ENCODE results near the gene SPAG6. TPM values are rescaled to one million over a fixed set of nuclear protein-coding genes. Genes with fewer than 3 reads are reported as not detected.

SPAG6 gene
- total RNA-seq, 1 donor from 2014 or later = 8.9 TPM

- Mint-ChIP-seq H3K36me3 (ENCODE audit: insufficient read depth) (no peaks in the 10 kb centered on the region), H3K9me3 (ENCODE audit: low read depth) (no peaks in the 10 kb centered on the region), H3K27me3 (peaks cover 57% of the 10 kb centered on the region), H3K4me1 (ENCODE audit: low read depth) (peaks cover 16% of the 10 kb centered on the region), H3K4me3 (ENCODE audit: low read depth) (peak within 1 kb of the TSS; percentile 84), H3K27ac (peak within 1 kb of the TSS; percentile 93)
- TF ChIP-seq CTCF (IDR thresholded peaks at IDR 0.05; ENCODE audit: unreplicated experiment) = no peak
- peak; percentile 80 for DNase-seq (ENCODE audit: low spot score, unreplicated experiment)
Observed at GRCh38 chr10:22316286-22317075, 28.8 kb upstream of the SPAG6 start, which contains the start of gene COMMD3. TSS of gene COMMD3 (plus strand) at chr10:22316388. CDS start at chr10:22316418, 30 bp downstream.

GRCh38 chr10:22317076-22317370 is 28.3 kb upstream of the SPAG6 start:
- no peak for TF ChIP-seq CTCF (IDR thresholded peaks at IDR 0.05; ENCODE audit: unreplicated experiment)
- peak overlapping the region; percentile 78 for H3K4me3 Mint-ChIP-seq (ENCODE audit: low read depth)
- peaks cover 16% of the 10 kb centered on the region for H3K4me1 Mint-ChIP-seq (ENCODE audit: low read depth)
- H3K36me3 Mint-ChIP-seq (ENCODE audit: insufficient read depth) = no peaks in the 10 kb centered on the region
- peak overlapping the region; percentile 88 for H3K27ac Mint-ChIP-seq
- H3K27me3 Mint-ChIP-seq = peaks cover 53% of the 10 kb centered on the region
- DNase-seq (ENCODE audit: low spot score, unreplicated experiment) = no peak
- H3K9me3 Mint-ChIP-seq (ENCODE audit: low read depth) = no peaks in the 10 kb centered on the region

GRCh38 chr10:22317771-22318565 is 27.3 kb upstream of the SPAG6 start:
- Mint-ChIP-seq H3K4me1 (ENCODE audit: low read depth) (peaks cover 24% of the 10 kb centered on the region), H3K36me3 (ENCODE audit: insufficient read depth) (no peaks in the 10 kb centered on the region), H3K9me3 (ENCODE audit: low read depth) (no peaks in the 10 kb centered on the region), H3K27ac (no peak overlapping the region), H3K4me3 (ENCODE audit: low read depth) (peak overlapping the region; percentile 24), H3K27me3 (peaks cover 61% of the 10 kb centered on the region)
- no peak for TF ChIP-seq CTCF (IDR thresholded peaks at IDR 0.05; ENCODE audit: unreplicated experiment)
- no peak for DNase-seq (ENCODE audit: low spot score, unreplicated experiment)

GRCh38 chr10:22318772-22319171 is 26.5 kb upstream of the SPAG6 start:
- DNase-seq (ENCODE audit: low spot score, unreplicated experiment) = no peak
- TF ChIP-seq CTCF (IDR thresholded peaks at IDR 0.05; ENCODE audit: unreplicated experiment) = no peak
- H3K4me3 Mint-ChIP-seq (ENCODE audit: low read depth) = no peak overlapping the region
- peaks cover 32% of the 10 kb centered on the region for H3K4me1 Mint-ChIP-seq (ENCODE audit: low read depth)
- H3K9me3 Mint-ChIP-seq (ENCODE audit: low read depth) = no peaks in the 10 kb centered on the region
- H3K27me3 Mint-ChIP-seq = peaks cover 62% of the 10 kb centered on the region
- H3K27ac Mint-ChIP-seq = no peak overlapping the region
- H3K36me3 Mint-ChIP-seq (ENCODE audit: insufficient read depth) = no peaks in the 10 kb centered on the region

- peaks cover 64% of the 10 kb centered on the region for H3K27me3 Mint-ChIP-seq
- TF ChIP-seq CTCF (IDR thresholded peaks at IDR 0.05; ENCODE audit: unreplicated experiment) = no peak
- peak overlapping the region; percentile 90 for H3K4me3 Mint-ChIP-seq (ENCODE audit: low read depth)
- peak overlapping the region; percentile 91 for H3K27ac Mint-ChIP-seq
- no peaks in the 10 kb centered on the region for H3K9me3 Mint-ChIP-seq (ENCODE audit: low read depth)
- DNase-seq (ENCODE audit: low spot score, unreplicated experiment) = no peak
- H3K36me3 Mint-ChIP-seq (ENCODE audit: insufficient read depth) = no peaks in the 10 kb centered on the region
- H3K4me1 Mint-ChIP-seq (ENCODE audit: low read depth) = peaks cover 40% of the 10 kb centered on the region
Observed at GRCh38 chr10:22319547-22319979, 25.7 kb upstream of the SPAG6 start.

Measured in progenitor cell of endocrine pancreas (in vitro differentiated cells).